Cortex of kidney (tissue), 1 donor: Measurements from ENCODE around the gene PARPBP.
"Not testable (repeated sequence)": the region's sequence is repeated elsewhere in the genome, so short reads cannot be mapped to it uniquely, and the experiment has no call there.

Source experiments
- DNase-seq: peaks from one replicate; lab custom pipeline; 2025; lab: John Stamatoyannopoulos, UW

PARPBP gene, protein sequence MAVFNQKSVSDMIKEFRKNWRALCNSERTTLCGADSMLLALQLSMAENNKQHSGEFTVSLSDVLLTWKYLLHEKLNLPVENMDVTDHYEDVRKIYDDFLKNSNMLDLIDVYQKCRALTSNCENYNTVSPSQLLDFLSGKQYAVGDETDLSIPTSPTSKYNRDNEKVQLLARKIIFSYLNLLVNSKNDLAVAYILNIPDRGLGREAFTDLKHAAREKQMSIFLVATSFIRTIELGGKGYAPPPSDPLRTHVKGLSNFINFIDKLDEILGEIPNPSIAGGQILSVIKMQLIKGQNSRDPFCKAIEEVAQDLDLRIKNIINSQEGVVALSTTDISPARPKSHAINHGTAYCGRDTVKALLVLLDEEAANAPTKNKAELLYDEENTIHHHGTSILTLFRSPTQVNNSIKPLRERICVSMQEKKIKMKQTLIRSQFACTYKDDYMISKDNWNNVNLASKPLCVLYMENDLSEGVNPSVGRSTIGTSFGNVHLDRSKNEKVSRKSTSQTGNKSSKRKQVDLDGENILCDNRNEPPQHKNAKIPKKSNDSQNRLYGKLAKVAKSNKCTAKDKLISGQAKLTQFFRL

DNA sequence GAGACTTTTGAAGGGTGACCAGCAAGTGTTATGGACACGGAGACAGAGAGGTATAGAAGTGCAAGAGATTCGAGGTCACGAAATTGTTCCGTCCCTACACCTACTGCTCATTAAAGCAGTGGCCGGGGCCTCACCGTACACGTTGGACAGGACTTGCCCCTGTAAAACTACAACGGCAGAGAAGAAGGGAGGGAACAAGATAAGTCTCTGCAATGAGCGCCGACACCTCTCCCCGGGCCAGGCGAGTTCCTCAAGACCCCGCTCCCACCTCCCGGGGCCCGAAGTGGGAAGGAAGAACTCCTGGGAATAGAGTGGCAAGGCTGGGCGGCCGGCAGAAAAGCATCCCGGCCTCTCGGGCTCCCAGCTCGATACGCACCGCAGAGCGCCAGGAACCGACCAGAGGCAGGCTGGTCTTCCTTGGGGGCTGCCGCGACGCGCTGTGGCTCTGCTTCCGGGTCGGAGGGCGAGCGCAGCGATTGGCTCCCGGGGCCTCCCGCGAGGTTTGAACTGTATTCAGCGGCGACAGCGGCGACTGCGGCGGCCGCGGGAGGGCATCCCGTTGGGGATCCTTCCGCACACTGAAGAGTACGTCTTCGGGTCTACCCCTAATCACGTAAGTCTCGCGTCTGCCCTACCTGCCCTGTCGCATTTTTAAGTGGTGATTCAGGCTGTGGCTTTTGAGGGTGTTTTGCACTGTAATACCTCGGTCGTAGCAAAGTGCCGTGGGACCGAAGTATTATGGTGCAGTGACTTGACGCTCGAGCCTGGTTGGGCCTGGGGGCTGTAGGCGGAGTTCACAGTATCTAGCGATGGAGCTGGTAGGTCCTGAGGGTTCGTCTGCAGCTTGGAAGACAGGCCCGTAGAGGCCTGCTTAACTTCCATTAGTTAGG, at the start of gene PARPBP, which contains the start of gene NUP37:
Gene PARPBP (plus strand): TSS at position 510 of the 890 bp plus-strand sequence. CDS start 3,706 bp downstream, outside the sequence.
Gene NUP37 (minus strand): TSS at position 441 of the 890 bp plus-strand sequence. CDS start 1,596 bp downstream, outside the sequence.
- peak; percentile 41 for DNase-seq

GRCh38 chr12:102072092-102072491, 47.9 kb upstream of the PARPBP start:
- not testable (repeated sequence) for DNase-seq

GRCh38 chr12:102080842-102081241, 39.1 kb upstream of the PARPBP start:
- no peak for DNase-seq

DNA sequence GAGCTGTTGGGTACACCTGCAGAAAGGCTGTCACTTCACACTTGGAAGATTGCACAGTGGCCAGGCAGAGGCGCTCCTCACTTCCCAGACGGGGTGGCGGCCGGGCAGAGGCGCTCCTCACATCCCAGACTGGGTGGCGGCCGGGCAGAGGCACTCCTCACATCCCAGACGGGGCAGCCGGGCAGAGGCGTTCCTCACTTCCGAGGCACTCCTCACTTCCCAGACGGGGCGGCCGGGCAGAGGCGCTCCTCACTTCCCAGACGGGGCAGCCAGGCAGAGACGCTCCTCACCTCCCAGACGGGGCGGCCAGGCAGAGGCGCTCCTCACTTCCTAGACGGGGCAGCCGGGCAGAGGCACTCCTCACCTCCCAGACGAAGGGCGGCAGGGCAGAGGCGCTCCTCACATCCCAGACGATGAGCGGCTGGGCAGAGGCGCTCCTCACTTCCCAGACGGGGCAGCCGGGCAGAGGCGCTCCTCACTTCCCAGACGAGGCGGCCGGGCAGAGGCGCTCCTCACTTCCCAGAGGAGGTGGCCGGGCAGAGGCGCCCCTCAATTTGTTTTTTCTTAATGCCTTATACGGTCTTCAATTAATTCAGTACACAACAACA, 30.7 kb upstream of the PARPBP start:
- not testable (repeated sequence) for DNase-seq

DNA sequence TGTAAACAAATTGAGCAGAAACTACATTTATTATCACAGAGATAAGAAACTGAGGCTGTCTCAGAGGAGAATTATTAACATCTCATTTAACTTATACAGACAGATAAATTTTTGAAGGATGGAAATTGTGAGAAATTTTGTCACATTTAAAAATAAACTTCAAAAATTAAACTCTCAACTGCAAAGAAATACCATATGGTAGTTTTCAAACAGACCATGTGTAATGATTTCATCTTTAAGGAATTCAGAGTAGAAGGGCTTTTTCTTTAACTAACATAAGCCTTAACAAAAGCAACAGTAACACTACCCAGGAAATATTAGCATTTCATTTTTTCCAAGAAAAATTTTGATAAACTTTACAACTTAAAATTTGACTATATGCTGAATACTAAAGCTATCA, 26.7 kb upstream of the PARPBP start:
- no peak for DNase-seq

GRCh38 chr12:102095677-102096263, 24.2 kb upstream of the PARPBP start:
- DNase-seq: no peak

DNA sequence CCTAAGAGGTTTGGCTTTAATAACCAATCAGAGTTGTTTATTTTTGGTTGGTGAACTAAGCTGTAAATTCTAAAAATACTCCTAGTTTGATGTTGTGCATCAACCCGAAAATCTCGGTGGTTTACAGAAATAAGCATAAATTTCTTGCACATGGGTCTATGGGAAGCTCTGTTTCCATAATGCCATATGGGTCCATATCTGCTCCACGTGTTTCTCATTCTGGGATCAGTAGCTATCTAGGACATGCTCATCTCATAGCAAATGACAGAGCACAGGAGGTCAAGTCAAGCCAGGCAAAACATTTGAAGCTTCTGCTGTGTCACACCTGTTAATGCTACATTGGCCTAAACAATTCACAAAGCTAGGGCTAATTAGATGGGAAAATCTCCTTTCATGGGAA, 23.1 kb upstream of the PARPBP start:
- DNase-seq: no peak

DNA sequence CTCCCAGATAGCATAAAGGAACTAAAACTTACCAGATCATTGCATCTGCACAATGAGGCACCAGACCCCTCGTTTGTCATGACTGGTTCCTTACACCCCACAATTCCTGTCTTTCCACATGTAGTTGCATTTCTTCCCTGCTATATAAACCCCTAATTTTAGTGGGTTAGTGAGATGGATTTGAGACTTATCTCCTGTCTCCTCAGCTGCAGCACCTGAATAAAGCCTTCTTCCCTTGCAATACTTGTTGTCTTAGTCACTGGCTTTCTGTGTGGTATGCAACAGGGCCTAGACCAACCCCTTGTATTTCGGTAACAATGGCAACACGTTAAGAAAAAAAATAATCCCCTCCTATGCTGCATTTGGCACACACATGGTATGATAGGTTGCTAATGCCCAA, 13.1 kb upstream of the PARPBP start:
- DNase-seq: no peak

- DNase-seq: no peak
These were observed 12.0 kb upstream of the PARPBP start for GRCh38 chr12:102107970-102108369.

DNA sequence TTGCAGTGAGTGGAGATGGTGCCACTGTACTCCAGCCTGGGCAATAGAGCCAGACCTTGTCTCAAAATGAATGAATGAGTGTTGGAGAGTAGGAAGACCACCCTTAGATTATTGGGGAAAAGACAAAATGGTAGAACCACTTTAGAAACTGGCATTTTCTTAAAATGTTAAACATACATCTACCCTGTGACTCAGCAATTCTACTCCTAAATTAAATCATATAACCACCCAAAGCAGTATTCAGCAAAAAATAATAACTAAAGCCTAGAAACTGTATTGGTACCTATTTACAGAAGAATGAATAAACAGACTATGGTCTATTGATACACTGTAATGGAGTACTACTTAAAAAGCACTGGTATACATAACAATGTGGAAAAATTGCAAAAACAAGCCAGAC, 9.2 kb upstream of the PARPBP start:
- DNase-seq: no peak

GRCh38 chr12:102114212-102114611, 5.8 kb upstream of the PARPBP start:
- no peak for DNase-seq

- no peak for DNase-seq
These were observed 3.6 kb upstream of the PARPBP start for GRCh38 chr12:102116392-102116791.

DNA sequence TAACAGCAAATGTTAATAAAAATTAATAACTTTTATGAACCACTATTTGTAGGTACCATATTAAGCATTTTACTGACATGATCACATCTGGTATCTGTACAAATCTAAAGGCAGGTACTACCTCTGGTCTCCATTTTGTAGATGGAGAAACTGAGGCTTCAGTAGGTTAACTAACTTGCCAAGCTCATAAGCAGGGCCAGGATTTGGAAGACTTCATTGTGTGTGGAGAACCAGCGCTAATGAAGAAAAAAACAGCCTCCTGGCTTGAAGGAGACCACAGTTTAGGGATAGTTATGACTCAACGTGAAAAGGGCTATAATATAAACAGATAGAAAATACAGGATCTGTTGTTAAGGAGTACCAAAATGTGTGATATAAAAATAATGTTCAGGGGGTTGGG, 1.1 kb upstream of the PARPBP start:
- DNase-seq: no peak

DNA sequence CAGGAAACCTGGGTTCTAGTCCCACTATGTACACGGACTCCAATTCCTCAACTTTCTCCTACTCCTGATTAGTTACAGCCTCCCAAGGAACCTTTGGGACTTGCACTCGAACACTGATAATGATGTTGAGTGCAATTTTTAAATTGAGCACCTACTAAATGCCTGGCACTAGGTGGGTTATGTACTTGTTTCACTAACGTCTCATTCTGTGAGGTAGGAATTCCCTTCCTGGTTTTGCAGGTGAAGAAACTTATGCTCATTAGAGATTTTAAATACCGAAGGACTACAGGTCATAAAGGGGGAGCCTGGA, 536 bp downstream of the PARPBP start:
- no peak for DNase-seq

DNA sequence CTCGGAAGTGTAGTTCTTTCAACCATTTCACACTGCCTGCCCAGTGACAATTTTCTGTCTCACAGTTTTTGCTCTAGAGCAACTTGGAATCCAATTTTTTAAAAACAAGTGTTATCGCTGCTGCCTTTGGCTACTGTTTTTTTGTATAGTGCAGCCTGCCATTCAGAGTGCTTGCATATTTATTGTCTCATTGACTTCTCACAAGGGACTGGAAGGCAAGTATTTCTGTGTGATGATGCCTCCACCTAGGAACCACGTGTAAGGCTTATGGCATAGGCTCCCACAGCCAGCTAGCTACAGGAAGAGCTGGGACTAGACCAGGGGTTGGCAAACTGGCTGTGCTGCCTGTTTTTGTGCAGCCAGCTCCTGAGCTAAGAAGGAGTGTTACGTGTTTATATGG, 903 bp downstream of the PARPBP start:
- no peak for DNase-seq

GRCh38 chr12:102121328-102121727, 1.3 kb downstream of the PARPBP start:
- DNase-seq: not testable (repeated sequence)

DNA sequence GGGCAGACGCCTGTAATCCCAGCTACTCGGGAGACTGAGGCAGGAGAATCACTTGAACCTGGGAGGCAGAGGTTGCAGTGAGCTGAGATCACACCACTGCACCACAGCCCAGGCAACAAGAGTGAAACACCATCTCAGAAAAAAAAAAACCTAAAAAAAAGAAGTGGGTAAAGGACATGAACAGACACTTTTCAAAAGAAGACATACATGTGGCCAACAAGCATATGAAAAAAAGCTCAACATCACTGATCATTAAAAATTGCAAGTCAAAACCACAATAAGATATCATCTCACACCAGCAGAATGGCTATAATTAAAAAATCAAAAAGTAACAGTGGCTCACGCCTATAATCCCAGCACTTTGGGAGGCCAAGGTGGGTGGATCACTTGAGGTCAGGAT, 10.7 kb downstream of the PARPBP start:
- DNase-seq: not testable (repeated sequence)

DNA sequence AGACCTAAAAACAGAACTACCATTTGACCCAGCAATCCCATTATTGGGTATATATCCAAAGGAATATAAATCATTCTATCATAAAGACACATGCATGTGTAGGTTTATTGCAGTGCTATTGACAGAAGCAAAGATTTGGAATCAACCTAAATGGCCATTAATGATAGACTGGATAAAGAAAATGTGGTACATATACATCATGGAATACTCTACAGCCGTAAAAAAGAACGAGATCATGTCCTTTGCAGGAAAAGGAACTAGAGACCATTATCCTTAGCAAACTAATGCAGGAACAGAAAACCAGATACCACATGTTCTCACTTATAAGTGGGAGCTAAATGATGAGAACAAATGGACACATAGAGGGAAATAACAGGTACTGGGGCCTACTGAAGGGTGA, 11.5 kb downstream of the PARPBP start:
- not testable (repeated sequence) for DNase-seq

DNA sequence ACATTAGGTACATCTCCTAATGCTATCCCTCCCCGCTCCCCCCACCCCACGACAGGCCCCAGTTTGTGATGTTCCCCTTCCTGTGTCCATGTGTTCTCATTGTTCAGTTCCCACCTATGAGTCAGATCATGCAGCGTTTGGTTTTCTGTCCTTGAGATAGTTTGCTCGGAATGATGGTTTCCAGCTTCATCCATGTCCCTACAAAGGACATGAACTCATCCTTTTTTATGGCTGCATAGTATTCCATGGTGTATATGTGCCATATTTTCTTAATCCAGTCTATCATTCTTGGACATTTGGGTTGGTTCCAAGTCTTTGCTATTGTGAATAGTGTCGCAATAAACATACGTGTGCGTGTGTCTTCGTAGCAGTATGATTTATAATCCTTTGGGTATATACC, 17.6 kb downstream of the PARPBP start:
- not testable (repeated sequence) for DNase-seq

- DNase-seq: not testable (repeated sequence)
These were observed 22.9 kb downstream of the PARPBP start for GRCh38 chr12:102142866-102143373.

GRCh38 chr12:102144221-102144620, 24.2 kb downstream of the PARPBP start:
- DNase-seq: no peak
